GM12878 (cell line): Measurements from ENCODE around the gene TP53BP1.

Source experiments
- CHD2 ChIP-seq: IDR thresholded peaks from 2 replicates; pipeline ENCODE4 v1.6.1; 2011; ENCODE audit warnings: low read depth, low read length, improper control_type of control experiment, borderline replicate concordance
- LARP7 ChIP-seq: fragments of 450-650 bp; IDR thresholded peaks from 2 replicates; pipeline ENCODE4 v1.6.1; 2017; ENCODE audit warnings: mild to moderate bottlenecking
- NR2C1 ChIP-seq: fragments of 450-650 bp; IDR thresholded peaks from 2 replicates; pipeline ENCODE4 v1.6.1; 2017; ENCODE audit warnings: antibody characterized with exemption, mild to moderate bottlenecking, moderate library complexity
- POLR2A ChIP-seq: IDR thresholded peaks from 2 replicates; pipeline ENCODE4 v1.6.1; 2011; ENCODE audit warnings: low read depth, mild to moderate bottlenecking, low read length
- RFX5 ChIP-seq: IDR thresholded peaks from 2 replicates; pipeline ENCODE4 v1.6.1; 2011; ENCODE audit warnings: low read depth, low read length, improper control_type of control experiment
- SP1 ChIP-seq: IDR thresholded peaks from one replicate; pipeline ENCODE4 v1.6.1; 2011; ENCODE audit warnings: low read depth, low read length
- ZZZ3 ChIP-seq: IDR thresholded peaks from 2 replicates; pipeline ENCODE4 v1.6.1; 2011; ENCODE audit warnings: low read depth; ENCODE audit not compliant: control insufficient read depth, insufficient read length
- TF ChIP-seq, protein P1 (sequence below), 3 experiments: IDR thresholded peaks in 2 of 3; conservative IDR thresholded peaks in 1 of 3; 2 replicates each; pipeline ENCODE4 v1.5.1; 2011; ENCODE audit warnings: low read depth in 3 of 3, low read length in 3 of 3, mild to moderate bottlenecking in 3 of 3, control low read depth in 2 of 3, moderate library complexity in 2 of 3, inconsistent platforms in 1 of 3, mixed read lengths in 1 of 3; ENCODE audit not compliant: control insufficient read depth in 2 of 3, insufficient read depth in 1 of 3; ENCODE audit errors: extremely low read depth in 1 of 3

DNA sequence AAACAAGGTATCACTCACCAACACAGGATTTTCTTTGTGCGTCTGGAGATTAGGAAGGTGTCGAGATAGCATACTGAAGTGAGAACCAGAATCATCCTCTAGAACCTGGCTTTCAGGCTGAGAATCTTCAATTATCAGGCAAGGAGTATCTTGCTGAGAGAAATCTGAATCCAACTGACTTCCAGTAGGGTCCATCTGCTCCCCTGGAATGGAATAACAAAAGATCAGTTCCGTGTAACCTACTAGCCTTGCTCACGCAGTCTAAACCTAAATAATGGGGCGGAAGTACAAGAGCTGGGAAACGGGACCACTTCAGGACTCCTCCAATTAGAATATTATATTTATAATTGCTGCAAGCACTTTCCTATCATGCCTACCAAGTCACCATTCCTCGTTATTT, 690 bp downstream of the TP53BP1 start:
- TF ChIP-seq RFX5 (no peak), CHD2 (no peak), SP1 (no peak), ZZZ3 (no peak), LARP7 (no peak), NR2C1 (no peak), POLR2A (no peak)
- TF ChIP-seq, protein P1, sequence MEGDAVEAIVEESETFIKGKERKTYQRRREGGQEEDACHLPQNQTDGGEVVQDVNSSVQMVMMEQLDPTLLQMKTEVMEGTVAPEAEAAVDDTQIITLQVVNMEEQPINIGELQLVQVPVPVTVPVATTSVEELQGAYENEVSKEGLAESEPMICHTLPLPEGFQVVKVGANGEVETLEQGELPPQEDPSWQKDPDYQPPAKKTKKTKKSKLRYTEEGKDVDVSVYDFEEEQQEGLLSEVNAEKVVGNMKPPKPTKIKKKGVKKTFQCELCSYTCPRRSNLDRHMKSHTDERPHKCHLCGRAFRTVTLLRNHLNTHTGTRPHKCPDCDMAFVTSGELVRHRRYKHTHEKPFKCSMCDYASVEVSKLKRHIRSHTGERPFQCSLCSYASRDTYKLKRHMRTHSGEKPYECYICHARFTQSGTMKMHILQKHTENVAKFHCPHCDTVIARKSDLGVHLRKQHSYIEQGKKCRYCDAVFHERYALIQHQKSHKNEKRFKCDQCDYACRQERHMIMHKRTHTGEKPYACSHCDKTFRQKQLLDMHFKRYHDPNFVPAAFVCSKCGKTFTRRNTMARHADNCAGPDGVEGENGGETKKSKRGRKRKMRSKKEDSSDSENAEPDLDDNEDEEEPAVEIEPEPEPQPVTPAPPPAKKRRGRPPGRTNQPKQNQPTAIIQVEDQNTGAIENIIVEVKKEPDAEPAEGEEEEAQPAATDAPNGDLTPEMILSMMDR (IDR thresholded peaks at IDR 0.05 in 2 of 3, conservative IDR thresholded peaks at IDR 0.05 in 1 of 3; ENCODE audit: control insufficient read depth in 2 of 3, extremely low read depth in 1 of 3, insufficient read depth in 1 of 3, low read depth in 3 of 3, low read length in 3 of 3): no peak
